Neural progenitor cell (in vitro differentiated cells): ENCODE results near the gene ZNF831. TPM values are rescaled to one million over a fixed set of nuclear protein-coding genes. Genes with fewer than 3 reads are reported as not detected.

ENCODE experiments used
- DNase-seq: peaks from one replicate; pipeline ENCODE4 v3.0.0-alpha.2; 2016; ENCODE audit warnings: low spot score
- H2AFZ ChIP-seq: fragments of 200-600 bp; sonication (generic); replicated peaks from 2 replicates; pipeline ENCODE4 v1.6.1; 2016; ENCODE audit warnings: antibody characterized with exemption
- H3F3A ChIP-seq: fragments of 200-600 bp; sonication (generic); 2 replicates; pipeline ENCODE4 v1.6.1; 2016; ENCODE audit warnings: antibody characterized with exemption, low read depth
- H3K27ac ChIP-seq: fragments of 200-600 bp; sonication (generic); 2 replicates; pipeline ENCODE4 v1.5.1; 2016; ENCODE audit warnings: mild to moderate bottlenecking
- H3K27me3 ChIP-seq: fragments of 200-600 bp; sonication (generic); 2 replicates; pipeline ENCODE4 v1.6.1; 2016; ENCODE audit warnings: mild to moderate bottlenecking, moderate library complexity
- H3K36me3 ChIP-seq: fragments of 200-600 bp; sonication (generic); 2 replicates; pipeline ENCODE4 v1.5.1; 2016
- H3K4me1 ChIP-seq: fragments of 200-600 bp; sonication (generic); 2 replicates; pipeline ENCODE4 v1.6.1; 2016; ENCODE audit warnings: mixed run types
- H3K4me2 ChIP-seq: fragments of 200-600 bp; sonication (generic); 2 replicates; pipeline ENCODE4 v1.6.1; 2016
- H3K4me3 ChIP-seq: fragments of 200-600 bp; sonication (generic); 2 replicates; pipeline ENCODE4 v1.5.1; 2016
- H3K79me2 ChIP-seq: fragments of 200-600 bp; sonication (generic); 2 replicates; pipeline ENCODE4 v1.6.1; 2016; ENCODE audit warnings: low read depth
- H3K9ac ChIP-seq: fragments of 200-600 bp; sonication (generic); 2 replicates; pipeline ENCODE4 v1.6.1; 2016
- H3K9me3 ChIP-seq: fragments of 200-600 bp; sonication (generic); 2 replicates; pipeline ENCODE4 v1.5.1; 2016; ENCODE audit warnings: low read depth
- H4K20me1 ChIP-seq: fragments of 200-600 bp; sonication (generic); 2 replicates; pipeline ENCODE4 v1.6.1; 2016; ENCODE audit warnings: low read depth
- H3K27ac Mint-ChIP-seq: 3 replicates; pipeline ENCODE4 v1.8.0; 2021; ENCODE audit warnings: mixed read lengths
- H3K27me3 Mint-ChIP-seq: 2 replicates; pipeline ENCODE4 v1.8.0; 2022; ENCODE audit warnings: low read depth, mild to moderate bottlenecking, inconsistent platforms, moderate library complexity, mixed read lengths; ENCODE audit not compliant: insufficient read depth
- H3K36me3 Mint-ChIP-seq: 3 replicates; pipeline ENCODE4 v1.8.0; 2021; ENCODE audit warnings: mixed read lengths
- H3K4me1 Mint-ChIP-seq: 3 replicates; pipeline ENCODE4 v1.8.0; 2021; ENCODE audit warnings: mixed read lengths
- H3K4me3 Mint-ChIP-seq: 3 replicates; pipeline ENCODE4 v1.8.0; 2021; ENCODE audit warnings: mild to moderate bottlenecking, moderate library complexity, mixed read lengths
- H3K9me3 Mint-ChIP-seq: 3 replicates; pipeline ENCODE4 v1.8.0; 2020; ENCODE audit warnings: mixed read lengths
- CTCF ChIP-seq: fragments of 200-600 bp; sonication (generic); IDR thresholded peaks from 2 replicates; pipeline ENCODE4 v1.5.1; 2017; ENCODE audit warnings: antibody characterized with exemption, mild to moderate bottlenecking
- EZH2 ChIP-seq: fragments of 200-600 bp; sonication (generic); IDR thresholded peaks from 2 replicates; pipeline ENCODE4 v1.6.1; 2017; ENCODE audit warnings: antibody characterized with exemption, mild to moderate bottlenecking, moderate library complexity
- EZH2phosphoT487 ChIP-seq: fragments of 200-600 bp; sonication (generic); IDR thresholded peaks from 2 replicates; pipeline ENCODE4 v1.6.1; 2017; ENCODE audit warnings: antibody characterized with exemption
- total RNA-seq: library from RNA; depleted of rRNA; stranded (reverse); fragments of >200 nt; gene quantifications from 2 replicates; pipeline ENCODE4 v1.2.3, GENCODE V29; 2015; ENCODE audit warnings: low replicate concordance

ZNF831 gene
- total RNA-seq, 1 donor from 2014 or later, result not detected

- Histone ChIP-seq H3K4me2 (no peak overlapping the region), H3K9me3 (no peaks in the 10 kb centered on the region), H3K36me3 (no peaks in the 10 kb centered on the region), H3K4me3 (no peak overlapping the region), H2AFZ (no peak overlapping the region), H3K4me1 (peaks cover 7% of the 10 kb centered on the region), H3K79me2 (no peaks in the 10 kb centered on the region), H3K27me3 (no peaks in the 10 kb centered on the region), H3K27ac (no peak overlapping the region), H3K9ac (no peak overlapping the region), H3F3A (no peaks in the 10 kb centered on the region), H4K20me1 (no peaks in the 10 kb centered on the region)
- DNase-seq, result no peak
- Mint-ChIP-seq H3K4me3 (no peak overlapping the region), H3K4me1 (peaks cover 38% of the 10 kb centered on the region), H3K9me3 (no peaks in the 10 kb centered on the region), H3K36me3 (no peaks in the 10 kb centered on the region), H3K27ac (no peak overlapping the region), H3K27me3 (peaks cover 2% of the 10 kb centered on the region)
- TF ChIP-seq CTCF, result no peak
- TF ChIP-seq EZH2, result no peak
- TF ChIP-seq EZH2phosphoT487, result no peak
Measured at GRCh38 chr20:59127839-59128238, 35.8 kb upstream of the ZNF831 start.

GRCh38 chr20:59131551-59132285 is 31.9 kb upstream of the ZNF831 start:
- H3K4me1 ChIP-seq, result no peaks in the 10 kb centered on the region
- Mint-ChIP-seq H3K4me1 (no peaks in the 10 kb centered on the region), H3K4me3 (no peak overlapping the region), H3K9me3 (peaks cover 14% of the 10 kb centered on the region), H3K27me3 (peaks cover 2% of the 10 kb centered on the region), H3K36me3 (peaks cover 2% of the 10 kb centered on the region), H3K27ac (no peak overlapping the region)
- no peak overlapping the region for H3K27ac ChIP-seq
- no peak overlapping the region for H3K4me2 ChIP-seq
- H2AFZ ChIP-seq, result no peak overlapping the region
- no peaks in the 10 kb centered on the region for H3K79me2 ChIP-seq
- H3K9me3 ChIP-seq, result no peaks in the 10 kb centered on the region
- no peak overlapping the region for H3K4me3 ChIP-seq
- H3K9ac ChIP-seq, result no peak overlapping the region
- no peaks in the 10 kb centered on the region for H3F3A ChIP-seq
- no peak for DNase-seq
- no peaks in the 10 kb centered on the region for H4K20me1 ChIP-seq
- H3K27me3 ChIP-seq, result no peaks in the 10 kb centered on the region
- TF ChIP-seq EZH2 (no peak), CTCF (no peak), EZH2phosphoT487 (no peak)
- no peaks in the 10 kb centered on the region for H3K36me3 ChIP-seq

- Histone ChIP-seq H3K4me3 (no peak overlapping the region), H3K27me3 (no peaks in the 10 kb centered on the region), H4K20me1 (no peaks in the 10 kb centered on the region), H3K4me2 (no peak overlapping the region), H3K9ac (no peak overlapping the region), H2AFZ (no peak overlapping the region), H3K27ac (no peak overlapping the region), H3F3A (no peaks in the 10 kb centered on the region), H3K79me2 (no peaks in the 10 kb centered on the region), H3K9me3 (no peaks in the 10 kb centered on the region), H3K36me3 (no peaks in the 10 kb centered on the region), H3K4me1 (no peaks in the 10 kb centered on the region)
- Mint-ChIP-seq H3K27me3 (peaks cover 2% of the 10 kb centered on the region), H3K27ac (no peak overlapping the region), H3K9me3 (peaks cover 15% of the 10 kb centered on the region), H3K36me3 (peaks cover 2% of the 10 kb centered on the region), H3K4me1 (no peaks in the 10 kb centered on the region), H3K4me3 (no peak overlapping the region)
- TF ChIP-seq CTCF, result no peak
- TF ChIP-seq EZH2, result no peak
- no peak for TF ChIP-seq EZH2phosphoT487
- peak; percentile 14 for DNase-seq
Measured at GRCh38 chr20:59134182-59134581, 29.4 kb upstream of the ZNF831 start.
